ENCODE measurements around the gene ASB5.

Gene ASB5

DNA sequence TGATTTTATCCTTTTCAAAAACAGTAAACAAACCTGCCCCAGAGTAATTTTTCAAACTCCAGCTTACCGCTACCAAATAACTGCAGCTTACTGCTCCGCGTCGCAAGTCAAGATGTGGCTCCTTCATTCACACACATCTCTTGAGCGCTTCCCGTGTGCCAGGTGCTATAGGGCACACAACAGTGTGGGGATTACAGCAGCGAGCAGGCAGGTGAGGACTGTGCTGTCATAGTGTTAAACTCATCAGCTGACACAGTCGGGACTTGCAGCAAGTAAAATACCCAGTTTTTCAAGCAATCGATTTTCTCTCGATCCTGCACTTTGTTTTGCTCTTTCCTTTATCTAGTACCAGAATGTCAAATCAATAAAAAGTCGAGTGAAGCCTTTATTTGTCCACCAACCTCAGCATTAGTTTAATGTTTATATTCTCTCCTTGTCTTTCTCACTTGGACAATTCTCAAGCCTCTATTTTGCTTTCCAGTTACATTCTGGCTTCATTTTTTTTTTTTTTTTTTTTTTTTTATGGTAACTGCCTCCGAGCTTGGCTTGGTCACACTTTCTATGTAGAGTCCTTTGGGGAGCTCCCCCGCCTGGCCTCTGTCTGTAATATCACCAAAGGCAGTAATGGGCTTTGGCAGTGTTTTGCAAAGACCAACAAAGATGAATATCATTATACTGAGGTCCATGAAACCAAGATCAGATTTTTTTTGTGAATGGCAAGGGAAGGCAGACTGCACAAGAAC lies 8.3 kb upstream of the ASB5 start:
- DNase-seq (ENCODE audit: low read depth in 2 of 2), result peak in 1 of 2 donors; percentile 7

DNA sequence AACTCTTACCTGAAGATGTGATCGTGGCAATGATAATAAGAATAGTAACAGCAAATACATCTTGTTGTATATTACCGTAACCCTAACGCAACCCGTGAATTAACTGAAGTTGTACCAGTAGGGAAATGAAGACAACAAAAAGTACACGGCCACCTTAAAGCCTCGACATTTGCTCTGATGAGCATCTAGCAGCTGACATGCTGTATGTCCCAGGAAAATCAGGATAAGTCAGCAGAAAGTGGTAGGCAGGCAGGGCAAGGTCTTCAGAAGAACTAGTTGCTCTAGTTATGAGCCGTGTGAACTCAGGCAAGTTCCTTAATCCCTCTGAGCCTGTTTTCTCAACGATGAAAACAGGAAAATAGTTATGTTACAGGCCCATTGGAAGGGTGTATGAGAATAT lies 7.7 kb upstream of the ASB5 start:
- no peak for DNase-seq (ENCODE audit: low read depth in 2 of 2)

DNA sequence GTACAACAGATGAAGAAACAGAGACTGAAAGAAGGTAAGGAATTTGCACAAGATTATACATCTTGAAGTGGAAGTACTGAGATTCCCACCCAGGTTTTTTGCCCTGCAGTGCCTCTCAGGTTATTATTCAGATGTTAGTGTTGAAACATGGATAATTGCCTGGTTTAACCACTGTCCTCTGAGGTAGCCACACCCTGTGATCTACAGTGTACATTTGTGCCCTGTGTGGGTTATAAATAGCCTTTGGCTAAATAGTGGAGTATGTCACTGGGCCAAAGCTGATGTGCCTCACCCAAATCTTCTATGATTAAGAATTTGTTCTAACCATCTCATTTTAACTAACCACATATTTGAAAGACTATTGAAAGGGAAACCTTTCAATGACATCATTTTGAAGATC lies 5.4 kb upstream of the ASB5 start:
- DNase-seq (ENCODE audit: low read depth in 2 of 2), result no peak

DNA sequence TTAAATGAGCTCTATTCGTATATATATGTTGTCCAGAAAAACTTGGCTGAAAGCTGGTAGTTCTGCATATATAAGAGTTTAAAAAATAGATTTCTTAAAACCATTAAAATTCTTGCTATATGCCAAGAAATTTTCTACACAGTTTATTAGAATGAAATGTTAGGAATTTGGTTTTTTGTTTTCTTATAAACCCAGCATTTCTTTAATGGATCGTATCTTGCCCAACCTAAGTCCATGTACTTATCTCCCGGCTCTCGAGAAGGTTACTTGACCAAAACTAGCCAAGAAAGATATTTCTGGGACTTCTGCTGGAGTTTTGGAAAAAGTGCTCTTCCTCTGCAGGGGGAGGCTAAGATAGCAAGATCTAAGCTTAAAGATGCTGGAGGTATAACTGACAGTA lies 4.7 kb upstream of the ASB5 start:
- no peak for DNase-seq (ENCODE audit: low read depth in 2 of 2)

DNA sequence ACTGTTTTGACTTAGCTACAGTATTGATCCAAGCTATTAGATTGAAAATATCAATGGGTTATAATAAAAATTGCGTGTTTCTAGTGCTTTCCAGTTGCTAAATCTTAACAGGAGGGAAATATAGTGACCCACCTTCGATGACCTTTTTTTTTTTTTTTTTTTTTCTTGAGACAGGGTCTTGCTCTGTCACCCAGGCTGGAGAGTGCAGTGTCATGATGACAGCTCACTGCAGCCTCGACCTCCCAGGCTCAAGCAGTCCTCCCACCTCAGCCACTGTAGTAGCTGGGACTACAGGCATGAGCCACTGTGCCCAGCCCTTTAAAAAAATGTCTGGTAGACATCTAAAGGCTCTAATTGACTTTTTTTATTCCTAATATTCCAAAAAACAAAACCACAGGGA lies 3.8 kb upstream of the ASB5 start:
- DNase-seq (ENCODE audit: low read depth in 2 of 2), result no peak

DNA sequence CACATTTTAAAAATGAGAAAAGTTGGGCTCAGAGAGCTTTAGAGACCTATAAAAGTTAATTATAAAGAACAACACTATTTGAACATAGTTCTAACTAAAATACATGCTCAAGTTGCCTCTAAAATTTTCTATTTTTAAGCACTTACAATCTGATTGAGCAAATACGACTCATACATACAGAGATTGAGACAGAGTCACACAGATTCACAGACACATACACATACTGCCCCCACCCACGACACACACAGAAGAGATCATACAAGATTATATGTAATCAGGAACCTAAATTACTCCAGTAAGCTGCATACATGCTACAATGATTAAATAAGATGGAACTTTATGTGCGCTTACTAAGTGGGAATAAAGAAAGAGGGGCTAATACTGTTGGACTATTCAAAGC lies 2.7 kb upstream of the ASB5 start:
- no peak for DNase-seq (ENCODE audit: low read depth in 2 of 2)

DNA sequence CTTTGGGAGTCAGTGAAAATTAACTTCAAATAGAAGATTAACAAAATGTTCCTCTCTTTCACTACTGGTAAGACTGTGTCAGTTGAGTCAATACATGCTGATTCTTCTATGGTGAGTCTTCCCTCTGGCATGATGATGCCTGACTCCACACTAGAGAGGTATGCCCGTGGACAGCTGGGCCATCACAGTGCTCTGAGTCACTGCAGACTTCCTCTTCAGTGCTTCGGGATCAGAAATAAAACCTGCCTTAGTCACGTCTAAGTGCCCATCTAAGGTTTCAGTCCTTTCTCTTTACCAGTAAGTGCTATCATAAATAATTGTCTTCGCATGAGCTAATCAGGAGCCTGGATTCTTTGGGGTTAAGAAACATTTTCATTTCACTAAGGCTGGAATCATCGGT lies 1.6 kb upstream of the ASB5 start:
- no peak for DNase-seq (ENCODE audit: low read depth in 2 of 2)

DNA sequence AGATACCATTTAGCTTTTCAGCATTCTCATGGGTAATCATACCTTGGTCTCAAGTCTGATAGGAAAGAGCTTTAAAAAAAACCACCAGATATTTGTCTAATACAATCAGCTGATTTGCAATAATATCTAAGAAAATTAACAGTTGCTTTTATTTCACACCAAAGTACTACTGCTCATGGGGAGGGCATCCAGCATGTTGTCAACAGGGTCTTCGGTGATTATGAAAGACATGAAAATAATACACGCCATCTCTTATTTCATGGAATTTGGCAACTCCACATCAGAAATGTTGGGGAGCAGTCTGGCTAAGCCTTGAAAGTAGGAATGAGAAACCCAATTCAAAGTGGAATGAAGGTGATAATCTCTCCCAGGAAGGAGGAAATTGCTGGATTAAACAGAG lies 3.0 kb downstream of the ASB5 start:
- DNase-seq (ENCODE audit: low read depth in 2 of 2), result no peak

DNA sequence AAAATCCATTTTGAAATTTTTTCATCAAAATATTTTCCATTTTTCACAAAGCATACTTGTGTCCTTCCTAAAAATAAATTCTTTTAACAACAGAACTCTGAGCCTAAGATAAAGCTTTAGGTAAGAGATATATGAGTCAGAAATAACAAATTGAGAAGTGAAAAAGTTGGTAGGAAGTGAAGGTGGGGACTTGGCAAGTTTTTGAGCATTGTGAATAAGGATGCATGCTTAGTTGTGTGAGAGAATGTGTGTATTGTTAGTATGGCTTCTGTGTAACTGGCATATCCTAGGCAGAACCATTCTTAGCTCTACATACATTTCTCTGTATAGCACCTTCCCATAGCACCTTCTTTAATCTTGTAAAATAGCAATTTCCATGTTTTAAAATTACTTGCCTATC lies 6.8 kb downstream of the ASB5 start:
- DNase-seq (ENCODE audit: low read depth in 2 of 2), result no peak

DNA sequence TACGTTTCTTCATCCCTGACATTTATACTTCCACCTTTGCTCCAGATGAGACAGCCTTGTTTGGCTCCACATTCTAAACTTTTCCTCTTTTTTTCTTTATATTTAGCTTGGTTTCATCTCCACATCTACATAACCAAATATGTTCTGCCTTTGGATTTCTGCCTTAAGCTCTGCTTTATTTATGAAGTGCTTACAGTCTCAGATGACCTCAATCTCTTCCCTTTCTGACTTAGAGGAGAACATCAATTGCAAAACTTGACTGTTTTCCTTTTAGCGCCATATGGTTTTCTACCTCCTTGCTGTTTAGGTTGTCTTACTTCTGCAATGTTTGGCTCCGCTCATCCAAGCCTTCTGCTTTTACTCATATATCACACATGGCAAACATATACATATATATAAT lies 7.5 kb downstream of the ASB5 start:
- DNase-seq (ENCODE audit: low read depth in 2 of 2), result no peak

DNA sequence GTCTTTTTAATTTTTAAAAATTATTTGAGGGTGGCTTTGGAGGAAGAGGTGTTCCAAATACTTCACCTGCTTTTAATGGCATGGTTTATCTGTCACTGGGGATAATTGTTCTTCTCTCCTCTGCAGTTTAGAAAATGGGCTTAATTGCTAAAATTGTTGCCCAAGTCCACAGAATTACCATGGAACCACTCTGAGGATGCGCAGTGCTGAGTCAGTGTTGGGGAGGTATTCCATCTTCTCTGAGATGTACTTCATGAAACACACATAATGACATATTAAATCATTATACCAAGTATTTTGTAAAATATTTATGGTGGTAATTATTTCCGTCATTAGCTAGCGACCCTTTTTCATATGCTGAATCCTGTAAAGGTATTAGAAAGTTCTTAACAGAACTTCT lies 8.0 kb downstream of the ASB5 start:
- no peak for DNase-seq (ENCODE audit: low read depth in 2 of 2)

DNA sequence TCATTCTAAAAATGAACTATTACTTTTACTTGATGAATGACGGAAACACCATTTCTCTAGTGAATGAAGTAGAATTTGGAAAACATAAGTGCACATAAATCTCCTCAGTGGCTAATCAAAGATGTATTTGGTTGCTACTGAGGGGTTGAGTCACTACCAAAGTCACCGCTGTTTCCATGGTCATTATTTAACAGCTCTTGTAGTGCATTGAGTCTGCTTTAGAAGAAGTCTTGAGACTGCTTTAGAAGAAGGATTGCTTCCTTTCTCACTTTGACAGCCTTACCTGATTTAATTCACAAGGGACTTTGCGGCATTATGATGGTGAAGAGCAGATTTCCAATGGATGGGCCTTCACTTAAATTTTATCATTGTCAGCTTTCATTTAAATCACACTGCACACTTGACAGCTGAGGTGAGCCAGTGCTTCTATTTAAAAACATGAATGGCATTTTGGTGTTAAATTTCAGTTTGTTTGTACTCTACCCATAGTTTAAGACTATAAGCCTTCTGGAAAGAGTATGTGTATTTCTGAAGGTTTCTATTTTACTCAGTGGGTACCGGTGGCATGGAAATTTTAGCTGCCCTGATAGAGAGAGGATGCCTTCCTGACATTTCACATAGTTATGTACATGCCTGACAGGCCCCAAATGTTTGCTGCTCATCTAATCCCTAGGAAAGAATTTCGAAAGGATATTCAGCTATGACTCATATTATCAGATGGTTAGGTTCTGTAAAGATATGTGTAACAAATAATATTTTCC lies 9.5 kb downstream of the ASB5 start:
- DNase-seq (ENCODE audit: low read depth in 2 of 2), result no peak

DNA sequence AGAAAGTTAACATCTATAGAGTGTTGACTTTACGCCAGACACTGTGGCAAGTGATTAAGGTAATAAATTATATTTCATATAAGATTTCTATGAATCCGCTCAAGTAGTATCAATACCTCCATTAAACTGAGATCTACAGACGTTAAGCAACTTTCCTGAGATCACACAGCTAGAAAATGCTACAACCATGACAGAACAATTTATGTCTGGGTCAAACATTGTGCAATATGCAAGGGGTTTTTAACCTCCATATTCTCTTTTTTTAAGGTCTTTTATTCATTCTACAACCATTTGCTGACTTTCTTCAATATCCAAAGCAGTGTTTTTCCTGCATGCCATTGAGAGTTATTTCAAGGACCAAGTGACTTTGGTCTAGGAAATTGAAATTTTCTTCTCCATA lies 10.9 kb downstream of the ASB5 start:
- DNase-seq (ENCODE audit: low read depth in 2 of 2), result no peak

DNA sequence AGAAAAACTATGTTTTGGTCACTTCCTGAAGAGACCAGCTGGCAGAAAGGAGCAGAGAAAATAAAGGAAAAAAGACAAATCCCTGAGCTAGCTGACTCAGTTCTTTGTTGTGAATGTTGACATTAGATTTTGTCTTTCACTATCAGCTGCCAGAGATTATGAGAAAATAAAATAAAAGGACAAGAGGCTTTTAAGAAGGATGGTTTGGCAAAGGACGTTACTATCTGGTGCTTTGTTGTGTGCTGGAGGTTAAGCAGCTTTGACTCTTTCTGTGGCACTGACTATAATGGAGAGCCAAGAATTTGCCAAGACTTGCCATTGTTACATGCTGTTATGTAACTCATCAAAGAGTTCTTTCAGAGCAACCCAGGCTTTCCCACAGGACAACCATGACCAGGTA lies 12.1 kb downstream of the ASB5 start:
- DNase-seq (ENCODE audit: low read depth in 2 of 2), result no peak

DNA sequence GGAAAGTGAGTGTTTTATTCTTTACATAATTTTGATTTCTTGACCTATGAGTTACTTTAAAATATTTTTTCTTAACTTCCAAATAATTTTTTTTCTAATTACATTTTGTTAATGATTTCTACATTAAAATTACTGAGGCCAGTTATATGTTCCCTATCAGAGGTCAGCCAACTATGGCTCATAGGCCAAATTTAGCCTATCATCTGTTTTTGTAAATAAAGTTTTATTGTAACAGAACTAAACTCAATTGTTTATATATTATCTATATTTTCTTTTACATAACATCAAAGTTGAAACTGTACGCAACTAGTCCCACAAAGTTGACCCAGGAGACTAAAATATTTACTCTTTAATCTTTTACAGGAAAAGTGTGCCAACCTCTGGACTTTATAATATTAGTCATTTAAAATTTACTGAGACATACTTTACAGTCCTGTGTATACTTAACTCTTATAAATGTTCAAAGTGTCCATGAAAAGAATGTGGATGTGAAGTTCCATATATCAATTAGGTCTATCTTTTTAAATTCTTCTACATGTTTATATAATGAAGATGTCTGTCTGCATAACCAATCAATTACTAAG lies 26.2 kb downstream of the ASB5 start:
- no peak for DNase-seq (ENCODE audit: low read depth in 2 of 2)

DNA sequence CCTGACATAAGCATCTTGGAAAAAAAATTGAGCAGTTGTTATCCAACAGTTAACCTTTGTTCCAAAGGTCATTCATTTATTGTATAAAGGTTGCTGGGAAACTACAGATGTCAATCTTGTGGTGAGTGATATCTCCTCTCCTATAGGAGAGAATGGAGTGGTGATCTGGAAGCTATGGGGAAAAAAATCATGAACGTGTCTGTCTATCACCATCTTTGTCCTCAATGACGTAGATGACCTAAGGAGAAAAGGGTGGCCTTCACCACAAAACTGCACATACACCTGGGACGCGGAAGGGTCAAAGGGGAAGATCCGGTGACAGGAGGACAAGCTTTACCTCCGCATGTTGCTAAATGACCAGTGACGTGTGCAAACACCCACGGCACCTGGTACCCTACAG lies 27.3 kb downstream of the ASB5 start:
- no peak for DNase-seq (ENCODE audit: low read depth in 2 of 2)

DNA sequence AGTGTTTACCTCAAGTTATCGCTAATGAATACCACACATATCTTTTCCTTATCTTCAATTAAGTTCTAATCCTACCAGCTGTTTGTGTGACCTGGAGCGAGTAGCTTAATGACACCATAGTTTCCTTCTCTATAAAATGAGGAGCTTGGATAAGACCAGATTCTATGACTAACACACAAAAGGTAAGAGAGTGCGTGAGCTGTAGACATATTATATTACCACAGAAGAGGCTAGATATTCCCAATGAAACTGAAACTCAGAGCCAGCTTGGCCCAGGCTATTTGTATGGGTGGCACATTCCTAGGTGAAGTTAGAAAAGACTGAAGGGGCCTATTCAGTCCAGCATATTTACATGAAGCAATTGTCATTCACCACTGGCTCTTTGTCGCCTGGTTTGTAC lies 30.2 kb downstream of the ASB5 start:
- no peak for DNase-seq (ENCODE audit: low read depth in 2 of 2)

DNA sequence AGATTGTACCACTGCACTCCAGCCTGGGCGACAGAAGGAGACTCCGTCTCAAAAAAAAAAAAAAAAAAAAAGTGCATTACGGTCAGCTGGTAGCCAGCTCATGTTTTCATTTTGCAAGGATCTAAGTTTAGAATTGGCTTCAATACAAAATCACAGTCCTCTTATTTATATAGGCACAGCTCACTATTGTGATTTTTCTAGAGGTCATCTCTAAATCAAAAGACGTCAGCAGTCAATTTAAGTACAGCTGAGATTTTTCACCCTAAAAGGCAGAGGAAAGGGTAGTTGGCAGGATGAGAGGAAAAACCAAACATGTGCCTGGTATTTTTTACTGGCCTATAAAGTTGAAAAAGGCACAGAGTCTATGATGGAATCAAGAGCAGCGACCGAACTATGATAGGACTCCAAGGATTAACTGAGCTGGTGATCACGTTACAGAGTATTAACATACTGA lies 30.8 kb downstream of the ASB5 start:
- DNase-seq (ENCODE audit: low read depth in 2 of 2), result no peak

DNA sequence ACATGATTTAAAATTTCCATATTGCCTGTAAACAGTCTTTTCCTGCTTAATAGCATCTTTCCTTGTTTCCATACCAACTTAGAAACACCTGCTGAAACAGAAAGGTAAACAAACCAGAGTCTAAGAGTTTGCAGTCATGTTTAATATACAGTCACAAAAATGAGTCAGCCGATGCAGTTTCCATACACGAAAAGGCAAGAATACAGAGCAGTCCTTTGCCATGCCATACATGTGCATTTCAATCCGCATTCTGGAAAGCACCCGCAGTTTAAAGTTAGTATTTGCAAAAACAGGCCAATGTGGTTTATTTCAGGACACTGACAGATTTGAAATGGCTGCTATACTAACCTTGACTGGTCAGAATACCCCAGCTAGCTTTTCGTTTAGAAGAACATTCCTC lies 32.1 kb downstream of the ASB5 start:
- no peak for DNase-seq (ENCODE audit: low read depth in 2 of 2)

DNA sequence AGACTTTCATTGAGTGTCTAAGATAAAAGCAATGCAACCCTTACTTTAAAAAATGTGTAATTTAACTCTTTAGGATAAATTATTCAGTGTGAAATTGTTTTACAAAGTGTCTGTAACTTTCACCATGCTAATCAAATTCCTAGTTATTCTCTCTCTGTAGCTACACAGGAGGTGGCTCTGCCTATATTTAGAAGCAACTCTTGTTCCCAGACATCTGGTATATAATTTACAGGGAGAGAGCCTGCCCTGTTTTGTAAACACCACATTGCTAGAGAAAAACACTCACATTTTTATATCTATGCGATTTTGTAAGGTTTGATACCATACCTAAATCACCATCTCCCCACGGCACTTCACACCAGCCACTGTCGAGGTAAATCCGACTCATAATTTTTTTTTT lies 38.2 kb downstream of the ASB5 start:
- DNase-seq (ENCODE audit: low read depth in 2 of 2), result no peak

DNA sequence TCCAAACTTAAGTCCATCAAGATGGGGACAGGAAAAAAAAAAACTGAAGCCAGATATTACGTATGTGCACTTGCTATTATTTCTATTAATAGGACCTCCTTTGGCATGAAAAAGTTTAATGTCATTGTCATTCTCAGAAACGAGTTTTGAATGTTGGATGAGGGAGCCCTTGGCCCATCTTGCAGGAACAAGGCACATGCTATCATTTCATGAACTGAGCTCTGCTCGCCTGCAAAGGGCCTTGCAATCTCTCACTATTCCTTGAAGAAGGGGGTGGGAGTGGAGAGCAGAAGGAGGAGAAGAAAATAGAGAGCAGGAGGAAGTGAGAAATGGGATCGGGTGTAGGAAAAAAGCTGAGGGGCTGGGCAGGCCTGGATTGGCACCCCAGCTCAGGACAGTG lies 39.4 kb downstream of the ASB5 start:
- DNase-seq (ENCODE audit: low read depth in 2 of 2), result no peak

DNA sequence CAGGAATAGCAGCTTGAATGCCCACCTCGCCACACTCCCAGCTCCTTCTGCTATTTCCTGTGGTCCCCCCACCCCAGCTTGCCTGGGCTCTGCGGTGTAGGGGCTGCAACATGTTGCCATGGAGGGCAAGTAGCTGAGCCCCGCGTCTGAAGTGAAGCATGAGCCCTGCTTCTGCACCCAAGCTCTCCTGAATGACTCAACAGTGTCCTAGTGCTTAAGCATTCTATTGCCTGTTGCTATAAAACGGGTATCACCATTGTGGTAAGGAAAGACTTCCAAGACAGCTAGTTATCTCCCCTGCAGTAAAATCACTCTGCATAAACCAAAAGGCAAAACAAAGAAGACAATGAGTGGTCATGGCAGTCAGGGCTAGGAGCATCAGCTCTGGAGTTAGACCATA lies 42.3 kb downstream of the ASB5 start:
- DNase-seq (ENCODE audit: low read depth in 2 of 2), result no peak

DNA sequence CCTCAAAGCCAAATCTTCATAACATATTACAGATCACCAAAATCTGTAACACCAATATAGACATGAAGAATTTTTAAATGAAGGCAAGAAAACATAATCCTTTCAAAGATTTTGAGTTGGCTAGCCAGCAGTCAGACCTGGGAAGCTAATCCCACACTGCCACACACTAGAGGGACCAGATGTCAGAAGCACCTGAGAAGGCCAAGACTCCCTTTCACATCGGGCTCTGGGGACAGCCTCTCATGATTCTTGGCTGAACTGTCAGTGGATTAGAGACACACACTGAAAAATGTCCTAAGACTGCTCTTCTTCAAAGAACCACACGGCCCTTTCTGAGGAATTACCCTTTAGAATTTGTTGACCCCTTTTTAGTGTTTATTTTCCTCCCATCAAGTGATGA lies 45.5 kb downstream of the ASB5 start:
- DNase-seq (ENCODE audit: low read depth in 2 of 2), result no peak
